Measurements from ENCODE around the gene RGS7.

The RGS7 gene

DNA sequence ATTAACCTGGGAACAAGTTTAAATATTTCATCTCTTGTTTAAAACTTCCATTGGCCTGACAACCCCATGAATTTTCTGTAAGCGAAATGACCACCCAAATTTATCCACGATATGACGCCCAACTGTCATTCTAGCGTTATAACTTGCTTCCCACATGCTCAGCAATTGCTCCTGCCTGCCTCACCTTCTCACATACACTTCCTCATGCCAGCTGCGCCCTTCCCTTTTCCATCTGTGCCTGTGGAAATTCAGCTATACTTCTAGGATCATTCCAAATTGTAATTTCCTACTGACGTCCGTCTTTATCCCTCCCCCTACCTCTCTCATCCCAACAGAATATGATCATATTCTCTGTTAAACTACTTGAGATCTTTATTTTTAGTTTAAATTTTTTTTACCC, 248.0 kb downstream of the RGS7 start:
- TF ChIP-seq CTCF (IDR thresholded peaks at IDR 0.05; ENCODE audit: low read length, missing control alignments) = no peak
- DNase-seq (ENCODE audit: low read depth) = no peak
- H3K4me3 ChIP-seq (replicated peaks; ENCODE audit: low read depth, low read length) = no peak overlapping the region

GRCh38 chr1:241105147-241105546, 251.9 kb downstream of the RGS7 start:
- no peak for DNase-seq (ENCODE audit: low read depth)
- TF ChIP-seq CTCF (IDR thresholded peaks at IDR 0.05; ENCODE audit: low read length, missing control alignments) = no peak
- no peak overlapping the region for H3K4me3 ChIP-seq (replicated peaks; ENCODE audit: low read depth, low read length)

DNA sequence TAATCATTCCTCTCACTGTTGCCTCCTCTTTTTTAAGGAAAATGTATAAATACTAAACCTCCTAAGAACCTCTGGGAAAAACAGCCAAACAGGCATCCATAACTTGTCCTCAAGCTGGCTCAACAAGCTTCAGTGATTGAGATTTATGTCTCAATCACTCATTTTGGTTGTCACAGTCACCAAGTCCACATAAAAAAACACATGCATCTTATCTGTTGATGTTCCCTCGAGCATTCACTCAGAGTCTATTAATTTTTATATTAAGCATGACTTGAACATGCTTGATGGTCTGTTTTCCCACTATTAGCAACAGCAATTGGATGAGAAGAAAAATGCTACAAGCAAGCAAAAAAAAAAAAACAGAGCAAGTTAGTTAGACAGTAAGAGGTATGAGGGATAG, 254.3 kb downstream of the RGS7 start:
- TF ChIP-seq CTCF (IDR thresholded peaks at IDR 0.05; ENCODE audit: low read length, missing control alignments) = no peak
- DNase-seq (ENCODE audit: low read depth) = no peak

GRCh38 chr1:241101622-241102021, 255.4 kb downstream of the RGS7 start:
- TF ChIP-seq CTCF (IDR thresholded peaks at IDR 0.05; ENCODE audit: low read length, missing control alignments) = no peak
- DNase-seq (ENCODE audit: low read depth) = no peak
- H3K4me3 ChIP-seq (replicated peaks; ENCODE audit: low read depth, low read length) = no peak overlapping the region

More for the DNA sequence above, 254.3 kb downstream of the RGS7 start:
- no peak overlapping the region for H3K4me3 ChIP-seq (replicated peaks; ENCODE audit: low read depth, low read length)

GRCh38 chr1:241097479-241097878, 259.5 kb downstream of the RGS7 start:
- TF ChIP-seq CTCF (IDR thresholded peaks at IDR 0.05; ENCODE audit: low read length, missing control alignments) = no peak
- no peak overlapping the region for H3K4me3 ChIP-seq (replicated peaks; ENCODE audit: low read depth, low read length)
- DNase-seq (ENCODE audit: low read depth) = no peak

DNA sequence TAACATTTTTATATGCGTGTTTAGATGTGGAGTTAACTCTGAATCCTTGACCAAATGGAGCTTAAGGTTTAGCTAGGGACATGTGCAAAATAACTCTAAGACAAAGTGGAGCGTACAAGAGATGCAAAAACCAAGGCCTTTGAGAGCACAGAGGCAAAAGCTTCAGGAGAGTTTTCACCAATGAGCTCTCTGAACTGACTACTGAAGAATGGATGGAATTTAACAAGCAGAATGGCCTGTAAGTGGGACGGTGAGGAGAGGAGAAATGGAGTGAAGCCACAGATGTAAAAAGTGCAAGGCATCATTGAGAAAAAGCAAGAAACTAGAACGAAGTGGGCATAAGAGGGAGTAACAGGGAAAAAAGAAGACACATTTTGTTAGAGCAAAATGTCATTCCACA, 260.0 kb downstream of the RGS7 start:
- no peak for DNase-seq (ENCODE audit: low read depth)
- no peak for TF ChIP-seq CTCF (IDR thresholded peaks at IDR 0.05; ENCODE audit: low read length, missing control alignments)

GRCh38 chr1:241095847-241096246, 261.2 kb downstream of the RGS7 start:
- no peak for DNase-seq (ENCODE audit: low read depth)
- TF ChIP-seq CTCF (IDR thresholded peaks at IDR 0.05; ENCODE audit: low read length, missing control alignments) = no peak
- no peak overlapping the region for H3K4me3 ChIP-seq (replicated peaks; ENCODE audit: low read depth, low read length)

More for the DNA sequence above, 260.0 kb downstream of the RGS7 start:
- H3K4me3 ChIP-seq (replicated peaks; ENCODE audit: low read depth, low read length) = no peak overlapping the region

Data from fibroblast of pulmonary artery (primary cell).